ENCODE results near the gene TMEM178A. TPM values are rescaled to one million over a fixed set of nuclear protein-coding genes. Genes with fewer than 3 reads are reported as not detected.
"Not testable (repeated sequence)": the region's sequence is repeated elsewhere in the genome, so short reads cannot be mapped to it uniquely, and the experiment has no call there.

TMEM178A gene
- total RNA-seq, 1 donor = 0.72 TPM

DNA sequence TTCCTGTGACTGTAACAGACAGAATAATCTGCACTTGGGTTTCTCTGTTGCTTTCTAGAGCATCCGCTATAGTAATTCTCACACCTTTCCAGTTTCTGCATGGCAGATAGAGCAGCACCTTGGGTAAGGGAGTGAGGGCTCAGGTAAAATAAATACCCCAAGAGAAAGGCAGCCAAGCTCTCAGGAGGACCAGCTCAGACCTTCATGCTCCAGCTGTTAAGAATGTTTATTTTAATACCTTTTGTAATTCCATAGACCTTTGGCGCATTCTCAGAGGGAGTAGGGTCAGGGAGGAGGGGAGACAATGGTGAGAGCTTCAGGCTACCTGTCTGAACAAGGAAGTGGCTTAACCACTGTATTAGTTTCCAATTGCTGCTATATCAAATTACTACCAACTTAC is 16.2 kb upstream of the TMEM178A start:
- Histone ChIP-seq H3K27me3 (ENCODE audit: insufficient read depth, low read length) (no peaks in the 10 kb centered on the region), H3K79me2 (ENCODE audit: insufficient read depth, low read length) (no peaks in the 10 kb centered on the region), H3K4me2 (ENCODE audit: insufficient read depth, low read length) (no peak overlapping the region), H3K4me1 (ENCODE audit: insufficient read depth, low read length) (no peaks in the 10 kb centered on the region), H3K27ac (ENCODE audit: low read depth, low read length) (no peak overlapping the region), H3K4me3 (ENCODE audit: insufficient read depth, low read length) (no peak overlapping the region), H2AFZ (ENCODE audit: low read length) (no peak overlapping the region), H3K9me3 (ENCODE audit: low read depth, low read length) (no peaks in the 10 kb centered on the region), H4K20me1 (ENCODE audit: insufficient read depth, low read length) (no peaks in the 10 kb centered on the region), H3K36me3 (ENCODE audit: insufficient read depth, low read length) (no peaks in the 10 kb centered on the region)
- DNase-seq (ENCODE audit: insufficient read length, low spot score, missing footprints) = no peak
- TF ChIP-seq, protein P1, sequence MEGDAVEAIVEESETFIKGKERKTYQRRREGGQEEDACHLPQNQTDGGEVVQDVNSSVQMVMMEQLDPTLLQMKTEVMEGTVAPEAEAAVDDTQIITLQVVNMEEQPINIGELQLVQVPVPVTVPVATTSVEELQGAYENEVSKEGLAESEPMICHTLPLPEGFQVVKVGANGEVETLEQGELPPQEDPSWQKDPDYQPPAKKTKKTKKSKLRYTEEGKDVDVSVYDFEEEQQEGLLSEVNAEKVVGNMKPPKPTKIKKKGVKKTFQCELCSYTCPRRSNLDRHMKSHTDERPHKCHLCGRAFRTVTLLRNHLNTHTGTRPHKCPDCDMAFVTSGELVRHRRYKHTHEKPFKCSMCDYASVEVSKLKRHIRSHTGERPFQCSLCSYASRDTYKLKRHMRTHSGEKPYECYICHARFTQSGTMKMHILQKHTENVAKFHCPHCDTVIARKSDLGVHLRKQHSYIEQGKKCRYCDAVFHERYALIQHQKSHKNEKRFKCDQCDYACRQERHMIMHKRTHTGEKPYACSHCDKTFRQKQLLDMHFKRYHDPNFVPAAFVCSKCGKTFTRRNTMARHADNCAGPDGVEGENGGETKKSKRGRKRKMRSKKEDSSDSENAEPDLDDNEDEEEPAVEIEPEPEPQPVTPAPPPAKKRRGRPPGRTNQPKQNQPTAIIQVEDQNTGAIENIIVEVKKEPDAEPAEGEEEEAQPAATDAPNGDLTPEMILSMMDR (IDR thresholded peaks at IDR 0.05; ENCODE audit: extremely low read depth, low read depth, low read length) = no peak

GRCh38 chr2:39650468-39650867 is 15.2 kb upstream of the TMEM178A start:
- H3K4me1 ChIP-seq (ENCODE audit: insufficient read depth, low read length) = no peaks in the 10 kb centered on the region
- no peaks in the 10 kb centered on the region for H3K36me3 ChIP-seq (ENCODE audit: insufficient read depth, low read length)
- H3K27ac ChIP-seq (ENCODE audit: low read depth, low read length) = no peak overlapping the region
- no peak for DNase-seq (ENCODE audit: insufficient read length, low spot score, missing footprints)
- H3K27me3 ChIP-seq (ENCODE audit: insufficient read depth, low read length) = no peaks in the 10 kb centered on the region
- no peaks in the 10 kb centered on the region for H4K20me1 ChIP-seq (ENCODE audit: insufficient read depth, low read length)
- H2AFZ ChIP-seq (ENCODE audit: low read length) = no peak overlapping the region
- TF ChIP-seq, protein P1 (IDR thresholded peaks at IDR 0.05; ENCODE audit: extremely low read depth, low read depth, low read length) = no peak
- no peaks in the 10 kb centered on the region for H3K9me3 ChIP-seq (ENCODE audit: low read depth, low read length)
- H3K4me3 ChIP-seq (ENCODE audit: insufficient read depth, low read length) = no peak overlapping the region
- no peak overlapping the region for H3K4me2 ChIP-seq (ENCODE audit: insufficient read depth, low read length)
- H3K79me2 ChIP-seq (ENCODE audit: insufficient read depth, low read length) = no peaks in the 10 kb centered on the region

DNA sequence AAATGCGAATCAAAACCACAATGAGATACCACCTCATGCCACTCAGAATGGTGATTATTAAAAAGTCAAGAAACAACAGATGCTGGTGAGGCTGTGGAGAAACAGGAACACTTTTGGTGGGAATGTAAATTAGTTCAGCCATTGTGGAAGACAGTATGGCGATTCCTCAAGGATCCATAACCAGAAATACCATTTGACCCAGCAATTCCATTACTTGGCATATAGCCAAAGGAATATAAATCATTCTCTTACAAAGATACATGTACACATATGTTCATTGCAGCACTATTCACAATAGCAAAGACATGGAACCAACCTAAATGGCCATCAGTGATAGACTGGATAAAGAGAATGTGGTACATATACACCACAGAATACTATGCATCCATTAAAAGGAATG is 9.5 kb upstream of the TMEM178A start:
- H3K4me2 ChIP-seq (ENCODE audit: insufficient read depth, low read length); H3K4me1 ChIP-seq (ENCODE audit: insufficient read depth, low read length); H3K27ac ChIP-seq (ENCODE audit: low read depth, low read length); H3K27me3 ChIP-seq (ENCODE audit: insufficient read depth, low read length); H3K79me2 ChIP-seq (ENCODE audit: insufficient read depth, low read length); H4K20me1 ChIP-seq (ENCODE audit: insufficient read depth, low read length); DNase-seq (ENCODE audit: insufficient read length, low spot score, missing footprints); H3K4me3 ChIP-seq (ENCODE audit: insufficient read depth, low read length); H3K36me3 ChIP-seq (ENCODE audit: insufficient read depth, low read length); H2AFZ ChIP-seq (ENCODE audit: low read length); H3K9me3 ChIP-seq (ENCODE audit: low read depth, low read length): not testable (repeated sequence)

GRCh38 chr2:39657287-39657937 is 8.3 kb upstream of the TMEM178A start:
- Histone ChIP-seq H3K36me3 (ENCODE audit: insufficient read depth, low read length) (no peaks in the 10 kb centered on the region), H3K27ac (ENCODE audit: low read depth, low read length) (no peak overlapping the region), H3K27me3 (ENCODE audit: insufficient read depth, low read length) (no peaks in the 10 kb centered on the region), H3K4me1 (ENCODE audit: insufficient read depth, low read length) (no peaks in the 10 kb centered on the region), H3K4me3 (ENCODE audit: insufficient read depth, low read length) (no peak overlapping the region), H3K4me2 (ENCODE audit: insufficient read depth, low read length) (no peak overlapping the region), H2AFZ (ENCODE audit: low read length) (no peak overlapping the region), H3K9me3 (ENCODE audit: low read depth, low read length) (no peaks in the 10 kb centered on the region), H4K20me1 (ENCODE audit: insufficient read depth, low read length) (no peaks in the 10 kb centered on the region), H3K79me2 (ENCODE audit: insufficient read depth, low read length) (no peaks in the 10 kb centered on the region)
- TF ChIP-seq, protein P1 (IDR thresholded peaks at IDR 0.05; ENCODE audit: extremely low read depth, low read depth, low read length) = no peak
- no peak for DNase-seq (ENCODE audit: insufficient read length, low spot score, missing footprints)

Measured in osteoblast (primary cell).